GM08714 (cell line): Measurements from ENCODE around the gene TMEM132D.
"Not testable (repeated sequence)": the region's sequence is repeated elsewhere in the genome, so short reads cannot be mapped to it uniquely, and the experiment has no call there.

Experiments used
- H3K4me3 ChIP-seq: fragments of 200-500 bp; sonication (Bioruptor generic); 2 replicates; pipeline ENCODE4 v1.5.1; 2014; ENCODE audit warnings: mild to moderate bottlenecking, low read length, inconsistent platforms
- ZNF274 ChIP-seq: IDR thresholded peaks from 2 replicates; pipeline ENCODE4 v1.6.1; 2012; ENCODE audit warnings: mild to moderate bottlenecking, low read depth, low read length

Gene TMEM132D

DNA sequence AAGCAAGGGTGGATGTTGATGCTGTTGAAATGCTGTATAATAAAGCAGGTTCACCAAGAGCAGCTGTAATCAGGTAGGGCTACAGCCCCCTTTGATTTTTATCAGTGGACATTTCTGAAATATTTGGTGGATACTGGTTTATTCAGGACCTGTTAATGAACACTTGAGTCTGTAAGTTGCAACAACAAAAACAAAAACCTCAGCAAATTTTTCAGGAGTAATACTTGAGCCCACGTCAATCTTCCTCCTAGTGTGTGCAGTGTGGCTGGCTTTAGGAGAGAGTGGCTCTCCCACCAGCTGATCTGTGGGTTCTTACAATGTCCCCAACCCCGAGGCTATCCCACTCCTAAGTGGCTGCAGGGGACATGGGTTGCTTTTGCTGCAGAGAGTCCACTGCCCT is 702.8 kb downstream of the TMEM132D start:
- no peak for TF ChIP-seq ZNF274
- H3K4me3 ChIP-seq, result no peak overlapping the region

DNA sequence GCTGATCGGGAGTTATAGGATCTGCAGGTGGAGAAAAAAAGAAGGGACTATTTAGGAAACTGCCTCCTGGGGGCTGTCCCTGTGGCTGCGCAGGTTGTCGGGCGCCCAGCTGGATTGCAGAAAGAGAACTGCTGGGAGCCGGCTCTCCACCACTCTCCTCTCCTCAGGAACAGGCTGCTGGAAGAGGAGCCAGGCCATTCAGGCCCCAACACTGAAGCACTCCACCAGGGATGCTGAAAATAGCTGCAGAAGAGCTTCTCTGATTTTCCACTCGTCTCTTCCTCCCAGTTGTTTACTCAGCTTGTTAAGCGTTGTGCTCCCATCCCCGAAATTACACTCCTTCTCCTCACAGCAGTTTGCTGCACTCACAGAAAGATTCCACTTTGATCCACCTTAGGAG is 703.2 kb downstream of the TMEM132D start:
- no peak overlapping the region for H3K4me3 ChIP-seq
- TF ChIP-seq ZNF274, result no peak

DNA sequence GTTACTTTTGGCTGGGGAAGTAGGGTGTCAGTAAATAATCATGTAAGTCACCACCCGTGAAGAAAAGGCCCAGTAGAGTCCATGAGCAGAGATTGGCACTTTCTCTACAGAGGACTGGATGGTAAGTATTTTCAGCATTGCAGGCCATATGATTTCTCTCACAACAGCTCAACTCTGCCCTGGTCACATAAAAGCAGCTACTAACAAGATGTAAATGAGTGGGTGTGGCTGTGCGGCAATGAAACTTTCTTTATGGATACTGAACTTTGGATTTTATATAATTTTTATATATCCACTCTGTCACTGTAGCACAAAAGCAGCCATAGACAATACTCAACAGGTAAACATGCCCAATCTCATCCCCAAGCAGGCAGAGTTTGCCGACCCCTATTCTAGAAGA is 706.9 kb downstream of the TMEM132D start:
- H3K4me3 ChIP-seq, result no peak overlapping the region
- TF ChIP-seq ZNF274, result no peak

DNA sequence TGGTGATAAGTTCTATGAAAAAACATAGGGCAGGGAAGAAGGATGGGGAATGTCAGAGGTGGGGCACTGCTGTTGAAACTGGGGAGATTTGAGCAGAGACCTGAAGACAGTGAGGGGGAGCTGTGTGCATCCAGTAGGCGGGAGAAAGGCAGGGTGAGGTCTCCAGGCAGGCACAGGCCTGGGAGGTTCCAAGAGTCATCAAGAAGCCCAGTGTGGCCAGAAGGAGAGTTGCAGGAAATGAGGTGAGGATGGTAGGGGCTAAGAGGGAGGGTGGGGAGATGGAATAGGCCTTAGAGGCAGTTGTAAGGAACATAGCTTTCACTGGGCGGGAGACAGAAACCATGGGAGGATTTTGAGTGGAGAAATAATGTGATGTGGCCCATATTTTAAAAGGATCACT is 708.7 kb downstream of the TMEM132D start:
- TF ChIP-seq ZNF274, result no peak

DNA sequence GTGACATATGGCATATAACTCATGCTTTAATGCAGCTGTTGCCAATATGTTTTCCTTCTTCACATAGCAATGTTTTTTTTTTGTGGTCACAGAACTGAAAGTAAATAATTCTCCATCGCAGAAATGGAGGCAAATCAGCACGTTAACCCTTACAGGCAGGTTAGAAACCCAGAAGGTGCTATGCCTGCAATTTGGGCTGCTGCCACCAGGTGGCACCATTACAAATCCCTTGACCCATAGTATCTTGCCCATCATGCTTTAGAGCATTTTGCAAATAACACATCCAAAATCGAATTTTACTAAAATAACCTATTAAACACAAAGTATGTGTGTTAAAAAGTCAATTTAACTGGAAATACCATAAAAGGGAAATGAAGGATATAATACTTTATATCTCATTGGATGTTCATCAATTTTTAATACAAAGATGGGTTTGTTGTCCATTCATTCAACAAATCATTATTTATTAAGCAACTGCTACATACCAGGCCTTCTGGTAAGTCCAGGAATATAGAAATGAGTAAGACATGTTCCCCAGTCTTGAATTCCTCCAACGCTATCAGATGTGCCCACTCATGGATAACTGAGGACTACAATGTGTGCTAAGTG is 710.5 kb downstream of the TMEM132D start:
- no peak overlapping the region for H3K4me3 ChIP-seq
- TF ChIP-seq ZNF274, result no peak

More for the DNA sequence above, 708.7 kb downstream of the TMEM132D start:
- no peak overlapping the region for H3K4me3 ChIP-seq

DNA sequence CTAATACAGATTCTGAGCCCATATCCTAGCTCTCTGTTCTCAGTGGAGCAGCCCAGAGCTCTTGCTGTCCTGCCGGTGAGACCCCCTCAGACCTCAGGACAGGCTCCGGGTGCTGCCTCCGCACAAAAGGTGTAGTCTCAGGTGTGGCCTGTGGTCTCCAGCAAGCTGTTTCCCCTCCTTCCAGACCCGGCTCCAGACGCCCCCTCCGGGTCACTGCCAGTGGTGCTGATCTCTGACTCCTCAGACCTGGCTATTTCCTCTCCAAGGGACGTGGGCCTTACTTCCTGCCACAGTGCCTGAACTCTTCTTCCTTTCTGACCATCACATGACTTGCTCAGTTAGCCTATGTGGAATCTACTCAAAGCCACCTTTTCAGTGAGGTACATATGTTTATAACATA is 713.0 kb downstream of the TMEM132D start:
- TF ChIP-seq ZNF274, result no peak
- H3K4me3 ChIP-seq, result no peak overlapping the region

DNA sequence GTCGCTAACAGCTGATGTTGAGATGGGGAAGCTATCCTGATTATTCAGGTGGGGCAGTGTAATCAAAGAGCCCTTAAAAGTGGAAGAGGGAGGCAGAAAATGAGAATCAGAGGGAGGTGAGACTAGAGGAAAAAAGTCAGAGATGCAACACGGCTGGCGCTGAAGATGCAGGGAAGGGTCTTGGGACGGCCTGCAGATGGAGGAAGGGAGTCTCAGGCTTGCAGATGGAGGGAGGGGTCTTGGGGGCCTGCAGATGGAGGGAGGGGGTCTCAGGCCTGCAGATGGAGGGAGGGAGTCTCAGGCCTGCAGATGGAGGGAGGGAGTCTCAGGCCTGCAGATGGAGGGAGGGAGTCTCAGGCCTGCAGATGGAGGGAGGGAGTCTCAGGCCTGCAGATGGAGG is 713.9 kb downstream of the TMEM132D start:
- H3K4me3 ChIP-seq, result not testable (repeated sequence)

DNA sequence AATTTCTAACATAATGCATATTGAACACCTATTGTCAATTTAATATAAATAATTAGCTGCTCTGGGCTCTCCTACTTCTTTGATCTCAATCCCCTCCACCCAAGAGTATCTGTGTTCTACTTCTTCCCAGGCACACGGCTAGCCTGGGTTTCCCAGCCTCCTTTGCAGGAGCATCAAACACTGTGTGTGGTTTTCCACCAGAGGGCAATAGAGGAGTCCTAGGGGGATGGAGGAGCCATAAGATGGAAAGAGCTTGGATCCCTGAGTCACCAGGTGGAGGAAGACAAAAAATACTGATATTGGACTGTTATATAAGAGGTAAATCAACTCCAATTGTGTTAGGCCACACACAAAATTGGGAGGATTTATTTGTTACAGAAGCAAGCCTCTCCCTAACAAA is 716.9 kb downstream of the TMEM132D start:
- TF ChIP-seq ZNF274, result no peak
- no peak overlapping the region for H3K4me3 ChIP-seq

DNA sequence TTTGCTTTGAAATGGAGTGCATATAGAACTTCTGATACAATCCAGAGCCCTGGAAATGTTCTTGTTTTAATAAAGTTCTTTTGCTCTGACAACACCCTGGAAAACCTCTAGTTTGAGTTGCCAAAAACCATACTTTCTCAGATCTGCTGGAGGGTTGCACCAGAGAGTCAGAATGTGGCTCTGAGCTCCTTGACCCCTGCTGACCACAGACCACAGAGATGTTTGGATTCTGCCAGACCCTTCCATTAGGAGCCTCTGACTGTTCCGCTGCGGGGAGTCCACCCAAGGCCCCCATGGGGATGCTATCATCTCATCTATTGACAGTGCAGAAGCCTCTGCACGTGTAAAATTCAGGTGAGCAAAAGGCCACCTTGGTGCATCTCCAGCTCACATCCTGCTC is 718.0 kb downstream of the TMEM132D start:
- no peak for TF ChIP-seq ZNF274
- H3K4me3 ChIP-seq, result no peak overlapping the region

DNA sequence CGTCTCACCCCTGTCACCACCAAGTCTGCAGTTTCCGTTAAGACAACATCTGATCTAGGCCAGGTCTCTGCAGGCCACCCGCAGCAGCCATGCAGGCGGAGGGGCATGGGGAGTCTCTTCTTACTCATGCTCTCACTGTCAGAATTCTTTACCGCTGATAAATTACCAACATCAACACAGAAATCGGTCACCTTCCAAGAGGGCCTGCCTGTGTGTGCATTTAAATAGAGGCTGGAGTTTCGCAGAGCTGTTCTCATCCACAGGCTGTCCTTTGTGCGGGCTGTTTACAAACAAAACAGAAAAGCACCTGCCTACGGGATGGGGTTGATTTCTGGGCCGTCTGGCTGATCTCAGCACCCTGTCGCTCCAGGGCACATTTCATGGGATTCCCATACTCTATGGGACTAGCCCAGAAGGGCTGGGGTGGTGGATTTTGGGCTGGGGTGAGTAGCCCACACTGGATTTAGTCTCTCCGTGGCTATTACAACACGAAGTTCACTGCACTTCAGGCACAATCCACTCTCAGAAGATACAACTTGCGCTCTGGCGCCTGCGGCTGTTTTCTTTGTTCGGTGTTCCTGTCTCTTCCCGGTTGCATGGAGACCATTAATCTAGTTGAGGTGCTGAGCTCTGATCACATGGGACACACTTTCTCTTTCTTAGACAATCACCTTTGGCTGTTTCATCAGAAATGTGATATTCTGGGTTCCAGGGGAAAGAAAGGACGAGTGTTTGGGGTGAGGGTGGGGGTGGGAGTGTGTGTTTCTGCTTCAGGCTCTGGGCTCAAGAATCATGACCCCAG is 719.5 kb downstream of the TMEM132D start:
- no peak for TF ChIP-seq ZNF274
- no peak overlapping the region for H3K4me3 ChIP-seq

DNA sequence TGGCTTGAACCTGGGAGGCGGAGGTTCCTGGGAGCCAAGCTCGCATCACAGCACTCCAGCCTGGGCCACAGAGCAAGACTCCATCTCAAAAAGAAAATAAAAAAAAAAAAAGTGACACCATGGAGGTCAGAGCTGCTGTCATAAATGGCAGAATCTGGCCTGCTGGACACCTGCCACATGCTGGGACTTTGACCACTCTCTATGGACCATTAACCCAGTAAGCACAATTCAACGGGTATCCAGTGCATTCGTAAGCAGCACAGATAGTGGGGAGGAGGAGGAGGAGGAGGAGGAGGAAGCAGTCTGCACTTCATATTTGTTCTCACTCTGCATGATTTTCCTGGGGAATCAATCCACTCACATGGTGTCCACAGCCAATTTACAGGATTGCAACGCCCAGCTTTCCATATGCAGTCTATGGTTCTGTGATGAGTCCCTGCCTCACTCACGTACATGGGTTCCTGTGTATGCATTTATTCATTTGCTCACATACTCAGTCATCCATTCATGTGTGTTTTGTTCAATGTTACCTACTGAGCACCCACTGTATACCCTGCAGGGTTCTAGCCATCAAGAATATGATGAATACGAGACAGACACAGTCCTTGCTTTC is 723.8 kb downstream of the TMEM132D start:
- TF ChIP-seq ZNF274, result no peak
- H3K4me3 ChIP-seq, result no peak overlapping the region

DNA sequence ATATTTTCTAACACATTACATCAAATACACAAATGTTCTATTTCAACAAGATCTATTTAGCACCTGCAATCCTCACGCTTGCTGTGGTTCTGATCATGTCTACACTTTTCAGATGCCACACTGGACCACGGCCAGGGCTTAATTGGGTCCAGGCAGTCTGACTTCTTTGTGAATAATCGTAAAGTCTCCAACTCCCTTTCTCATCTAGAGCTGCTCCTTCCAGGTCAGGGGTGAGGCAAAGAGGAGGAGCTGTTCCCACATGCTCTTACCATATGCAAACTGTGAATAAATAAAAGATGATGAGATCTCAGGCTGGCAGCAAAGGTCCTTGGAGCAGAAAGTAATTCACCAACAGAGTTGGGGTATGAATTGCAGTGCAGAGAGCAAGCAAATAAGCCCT is 733.9 kb downstream of the TMEM132D start:
- no peak for TF ChIP-seq ZNF274
- H3K4me3 ChIP-seq, result no peak overlapping the region

DNA sequence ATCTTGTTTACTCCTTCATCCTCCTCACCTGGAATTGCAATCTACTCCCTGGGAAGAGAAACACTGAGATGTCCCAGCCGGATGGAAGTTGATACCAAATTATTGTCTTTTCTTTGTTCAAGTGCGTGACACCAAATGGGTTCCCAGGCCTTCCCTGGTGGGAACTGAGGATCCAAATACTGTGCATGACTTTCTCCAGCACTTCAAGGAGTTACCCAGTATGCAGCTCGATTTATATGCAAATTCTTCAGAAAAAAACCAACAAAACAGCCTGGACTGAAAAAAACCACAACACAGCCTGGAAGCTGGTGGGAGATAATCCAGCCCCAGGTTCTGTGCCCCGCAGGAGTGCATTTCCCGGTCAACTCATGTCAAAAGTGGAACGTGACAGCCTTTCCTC is 740.0 kb downstream of the TMEM132D start:
- no peak overlapping the region for H3K4me3 ChIP-seq
- TF ChIP-seq ZNF274, result no peak

DNA sequence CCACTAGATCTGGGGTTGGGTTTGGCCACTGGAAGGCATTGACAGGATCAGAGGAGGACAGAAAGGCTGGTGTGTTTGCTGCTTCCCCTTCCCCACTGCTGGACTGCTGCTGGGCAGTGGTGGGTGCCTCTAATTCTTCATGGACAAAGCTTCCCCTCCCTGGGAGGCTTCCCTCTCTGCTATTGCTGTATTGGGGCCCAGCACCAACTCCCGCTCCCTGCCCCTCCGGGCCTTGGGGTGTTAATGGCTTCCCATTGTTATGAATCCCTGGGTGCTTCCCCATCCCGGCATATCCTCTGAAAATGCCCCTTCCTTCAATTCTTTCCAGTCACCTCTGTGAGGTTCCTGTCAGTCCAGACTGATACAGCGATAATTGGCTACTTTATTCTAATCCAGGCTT is 740.4 kb downstream of the TMEM132D start:
- H3K4me3 ChIP-seq, result no peak overlapping the region
- no peak for TF ChIP-seq ZNF274

DNA sequence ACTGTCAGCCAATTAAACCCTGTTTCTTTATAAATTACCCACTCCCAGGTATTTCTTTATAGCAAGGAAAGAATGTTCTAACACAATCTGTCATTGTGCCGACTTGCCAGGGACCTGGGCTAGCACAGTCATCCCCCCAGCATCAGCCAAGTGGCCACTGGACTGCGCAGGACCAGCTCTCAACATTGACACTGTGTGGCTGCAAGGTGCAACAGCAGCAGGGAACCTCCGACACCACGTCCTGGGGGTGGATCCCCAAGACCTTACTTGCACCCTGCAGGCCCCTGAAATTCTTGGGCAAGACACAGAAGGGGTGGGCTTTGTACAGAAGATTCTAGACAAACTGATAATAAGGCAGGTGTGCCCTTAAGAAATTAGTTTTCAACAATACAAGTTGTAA is 741.0 kb downstream of the TMEM132D start:
- TF ChIP-seq ZNF274, result no peak

DNA sequence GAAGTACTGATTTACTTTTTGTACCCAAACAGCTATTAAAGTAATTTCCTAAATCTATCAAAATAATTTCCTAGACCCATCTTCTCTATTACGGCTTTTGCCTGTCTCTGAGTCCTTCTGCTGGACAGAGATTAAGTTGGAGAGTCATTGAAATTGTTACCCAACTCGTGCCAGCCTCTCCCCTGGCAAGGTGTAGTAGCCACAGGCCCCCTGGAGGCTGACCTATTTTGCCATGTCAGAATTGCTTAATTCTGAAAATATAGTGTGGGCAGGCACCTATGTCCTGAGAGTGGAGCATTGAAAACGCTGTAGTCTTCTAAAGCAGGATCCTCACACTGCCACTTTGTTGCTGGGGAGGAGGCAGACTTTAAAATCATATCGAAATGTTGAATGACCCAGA is 742.3 kb downstream of the TMEM132D start:
- H3K4me3 ChIP-seq, result no peak overlapping the region
- TF ChIP-seq ZNF274, result no peak

More for the DNA sequence above, 741.0 kb downstream of the TMEM132D start:
- no peak overlapping the region for H3K4me3 ChIP-seq
